ENCODE data around the gene NIP7. TPM values are rescaled to one million over a fixed set of nuclear protein-coding genes. Genes with fewer than 3 reads are reported as not detected.

NIP7 gene
- total and polyA plus RNA-seq, 3 donors from 2014 or later: 16.2 to 22.4 (median 17.2) TPM

DNA sequence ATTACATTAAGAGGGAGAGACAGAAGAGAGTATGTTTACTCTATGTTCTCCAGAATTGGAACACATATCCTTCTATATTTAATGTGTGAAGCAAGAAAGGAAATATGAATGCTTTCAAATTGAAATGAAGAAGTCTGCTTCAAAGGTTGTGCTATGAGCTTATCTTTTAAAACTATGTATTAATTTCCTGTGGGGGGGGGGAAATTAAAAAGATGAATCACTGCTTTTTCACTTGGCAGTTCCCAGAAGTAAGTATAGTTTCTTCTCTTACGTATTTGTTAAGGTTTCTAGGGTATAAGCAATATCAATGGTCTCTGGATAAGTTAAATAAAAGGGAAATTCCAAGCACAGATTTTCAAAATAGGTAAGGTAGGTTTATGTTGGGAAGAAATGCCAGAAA is 39.2 kb downstream of the NIP7 start:
- no peaks in the 10 kb centered on the region for H3K27me3 ChIP-seq
- no peak overlapping the region for H3K27ac ChIP-seq
- DNase-seq: no peak
- 59 to 71% methylated on average over 1 of the region's 1 CpG for WGBS, 2 donors
- intact Hi-C loops (cut with DNase I; ENCODE audit: low total_unique reads): no loop called here
- no peaks in the 10 kb centered on the region for H3K4me1 ChIP-seq
- no peaks in the 10 kb centered on the region for H3K9me3 ChIP-seq
- H3K4me3 ChIP-seq: no peak overlapping the region
- no peak for TF ChIP-seq POLR2A (IDR thresholded peaks at IDR 0.05)
- no peak for TF ChIP-seq CTCF (IDR thresholded peaks at IDR 0.05)
- no peaks in the 10 kb centered on the region for H3K36me3 ChIP-seq (ENCODE audit: low read depth, missing control alignments)

GRCh38 chr16:69381231-69381630 is 41.7 kb downstream of the NIP7 start:
- WGBS, 2 donors: 59 to 80% methylated on average over 2 of the region's 2 CpGs
- Histone ChIP-seq H3K4me1 (peaks cover 11% of the 10 kb centered on the region), H3K27ac (no peak overlapping the region), H3K4me3 (no peak overlapping the region), H3K27me3 (no peaks in the 10 kb centered on the region), H3K36me3 (ENCODE audit: low read depth, missing control alignments) (no peaks in the 10 kb centered on the region), H3K9me3 (no peaks in the 10 kb centered on the region)
- TF ChIP-seq POLR2A (IDR thresholded peaks at IDR 0.05) (no peak), CTCF (IDR thresholded peaks at IDR 0.05) (no peak)
- no peak for DNase-seq
- intact Hi-C loops (cut with DNase I; ENCODE audit: low total_unique reads): no loop called here

GRCh38 chr16:69382421-69382820 is 42.8 kb downstream of the NIP7 start:
- WGBS, 2 donors: 96 to 100% methylated on average over 2 of the region's 2 CpGs
- Histone ChIP-seq H3K9me3 (no peaks in the 10 kb centered on the region), H3K27me3 (no peaks in the 10 kb centered on the region), H3K4me1 (peaks cover 11% of the 10 kb centered on the region), H3K36me3 (ENCODE audit: low read depth, missing control alignments) (no peaks in the 10 kb centered on the region), H3K27ac (no peak overlapping the region), H3K4me3 (no peak overlapping the region)
- DNase-seq: no peak
- intact Hi-C loops (cut with DNase I; ENCODE audit: low total_unique reads): no loop called here
- TF ChIP-seq POLR2A (IDR thresholded peaks at IDR 0.05) (no peak), CTCF (IDR thresholded peaks at IDR 0.05) (no peak)

GRCh38 chr16:69384974-69385373 is 45.4 kb downstream of the NIP7 start:
- Histone ChIP-seq H3K36me3 (ENCODE audit: low read depth, missing control alignments) (no peaks in the 10 kb centered on the region), H3K27ac (peak overlapping the region; percentile 80 to 95), H3K27me3 (no peaks in the 10 kb centered on the region), H3K4me1 (peaks cover 11% of the 10 kb centered on the region), H3K4me3 (peak overlapping the region; percentile 76 to 98), H3K9me3 (no peaks in the 10 kb centered on the region)
- TF ChIP-seq POLR2A (IDR thresholded peaks at IDR 0.05) (no peak), CTCF (IDR thresholded peaks at IDR 0.05) (no peak)
- no peak for DNase-seq
- WGBS, 2 donors: 2% methylated on average over 6 of the region's 6 CpGs
- intact Hi-C loops (cut with DNase I; ENCODE audit: low total_unique reads): no loop called here

DNA sequence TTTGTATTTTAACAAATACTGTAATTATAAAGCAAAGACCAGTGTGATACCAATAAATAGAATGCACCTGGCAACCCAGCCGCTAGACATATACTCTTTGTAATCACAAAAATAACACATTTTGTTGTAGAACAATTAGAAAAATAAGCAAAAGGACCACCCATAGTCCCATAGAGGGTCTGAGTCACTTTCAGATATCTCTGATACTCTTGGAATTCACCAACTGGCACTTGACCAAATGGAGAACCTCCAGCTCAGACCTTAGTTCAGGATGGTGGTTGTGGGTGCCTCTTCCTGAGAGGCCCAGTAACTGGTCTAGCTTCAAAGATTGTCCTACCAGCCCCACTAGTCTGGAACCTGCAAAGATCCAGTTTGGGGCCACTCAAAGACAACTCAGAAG is 47.0 kb downstream of the NIP7 start:
- Histone ChIP-seq H3K4me3 (peak overlapping the region; percentile 76 to 98), H3K9me3 (no peaks in the 10 kb centered on the region), H3K4me1 (peaks cover 11% of the 10 kb centered on the region), H3K36me3 (ENCODE audit: low read depth, missing control alignments) (no peaks in the 10 kb centered on the region), H3K27ac (no peak overlapping the region), H3K27me3 (no peaks in the 10 kb centered on the region)
- TF ChIP-seq POLR2A (IDR thresholded peaks at IDR 0.05) (no peak), CTCF (IDR thresholded peaks at IDR 0.05) (no peak)
- intact Hi-C loops (cut with DNase I; ENCODE audit: low total_unique reads): no loop called here
- WGBS, 2 donors: 46 to 47% methylated on average over 1 of the region's 1 CpG
- DNase-seq: no peak

Data from testis (tissue), 3 donors.